ENCODE data around the gene C1orf35.

C1orf35 gene

DNA sequence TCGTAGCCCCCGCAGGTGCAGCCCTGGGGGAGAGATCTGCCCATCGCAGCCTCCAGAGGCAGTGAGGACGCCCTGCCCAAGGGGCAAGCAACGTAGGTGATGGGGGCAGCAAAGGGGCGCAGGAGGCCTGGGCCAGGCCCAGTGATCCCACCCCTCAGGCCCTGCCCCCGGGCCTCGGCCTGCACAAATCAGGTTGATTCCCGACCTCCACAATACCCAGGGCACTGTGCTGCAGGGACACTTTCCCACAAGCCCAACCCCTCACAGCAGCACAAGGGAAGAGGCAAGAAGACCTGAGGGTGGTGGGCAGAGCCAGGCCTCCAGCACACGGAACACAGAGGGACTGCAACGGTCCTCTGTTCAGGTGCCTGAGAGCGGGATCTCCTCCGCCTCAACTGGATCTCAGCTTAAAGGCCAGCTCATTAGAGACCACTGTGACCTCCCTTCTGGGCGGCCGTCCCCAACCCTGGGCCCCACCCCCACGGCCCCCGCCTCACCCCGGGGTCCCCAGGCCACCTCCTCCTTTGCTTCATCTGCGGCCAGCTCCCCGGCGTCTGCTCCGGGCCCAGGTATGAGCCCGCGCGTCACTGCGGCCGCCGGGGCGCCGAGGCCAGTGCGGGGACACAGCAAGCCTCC, 21.4 kb downstream of the C1orf35 start:
- Mint-ChIP-seq H3K36me3 (ENCODE audit: insufficient read depth) (peaks cover 34% of the 10 kb centered on the region), H3K9me3 (no peaks in the 10 kb centered on the region), H3K4me3 (peak overlapping the region; percentile 91 to 94), H3K27me3 (no peaks in the 10 kb centered on the region), H3K27ac (peak overlapping the region; percentile 96 to 98), H3K4me1 (ENCODE audit: low read depth in 2 of 2) (peaks cover 43 to 53% of the 10 kb centered on the region in 2 donors)
- DNase-seq (no peak), ATAC-seq (replicated peaks) (peak; percentile 9)

DNA sequence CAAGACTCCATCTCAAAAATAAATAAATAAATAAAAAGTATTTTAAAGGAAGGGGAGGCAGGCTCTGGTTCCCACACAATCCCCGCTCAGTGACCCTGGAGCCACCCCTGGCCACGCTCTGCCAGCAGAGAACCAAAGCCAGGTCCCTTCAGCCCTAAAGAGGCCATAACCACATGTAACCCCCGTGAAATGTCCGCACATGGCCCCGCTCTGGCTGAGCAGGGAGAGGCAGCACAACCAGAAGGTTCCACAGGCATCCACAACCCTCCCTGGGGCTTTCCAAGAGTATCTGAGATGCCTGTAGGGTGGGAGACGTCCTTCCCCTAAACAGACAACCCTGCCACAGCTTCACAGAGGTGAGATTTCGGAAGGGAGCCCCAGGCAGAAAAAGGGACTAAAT, 22.0 kb downstream of the C1orf35 start:
- no peaks in the 10 kb centered on the region for H3K27me3 Mint-ChIP-seq
- peaks cover 39 to 47% of the 10 kb centered on the region in 2 donors for H3K4me1 Mint-ChIP-seq (ENCODE audit: low read depth in 2 of 2)
- peak overlapping the region; percentile 96 to 98 for H3K27ac Mint-ChIP-seq
- peak overlapping the region; percentile 91 to 94 for H3K4me3 Mint-ChIP-seq
- H3K36me3 Mint-ChIP-seq (ENCODE audit: insufficient read depth) = peaks cover 29% of the 10 kb centered on the region
- DNase-seq (no peak), ATAC-seq (replicated peaks) (no peak)
- H3K9me3 Mint-ChIP-seq = no peaks in the 10 kb centered on the region

DNA sequence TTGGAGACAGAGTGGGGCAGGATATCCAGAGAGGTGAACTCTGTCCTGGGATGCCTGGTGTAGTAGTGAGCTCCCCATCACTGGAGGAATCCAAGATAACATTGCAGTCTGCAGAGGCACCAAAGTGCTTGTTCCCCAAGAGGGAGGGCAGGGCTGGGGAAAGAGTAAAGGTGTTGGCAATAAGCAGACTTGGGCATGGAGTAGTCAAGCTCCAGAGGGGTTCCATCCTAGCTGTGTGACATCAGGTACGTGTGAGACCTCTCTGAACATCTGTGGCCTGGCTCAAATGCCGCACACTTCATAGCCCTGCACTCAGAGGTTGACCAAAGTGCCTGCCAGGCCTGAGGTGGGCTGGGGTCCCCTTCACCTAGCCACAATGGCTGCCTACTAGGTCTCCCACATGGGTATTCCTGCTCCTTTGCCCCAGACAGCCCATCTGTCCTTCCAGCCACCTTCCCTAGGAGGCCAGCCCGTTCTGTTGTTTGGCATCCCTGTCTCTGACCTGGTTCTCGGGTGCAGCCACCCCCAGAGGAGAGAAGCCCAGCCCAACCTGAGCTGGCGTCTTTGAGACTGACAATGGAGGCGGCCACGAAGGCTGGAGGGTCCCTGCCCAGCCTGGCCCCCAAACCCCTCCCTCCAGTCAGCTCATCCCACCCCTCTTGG, 23.4 kb downstream of the C1orf35 start:
- Mint-ChIP-seq H3K9me3 (no peaks in the 10 kb centered on the region), H3K4me3 (no peak overlapping the region), H3K27me3 (no peaks in the 10 kb centered on the region), H3K27ac (no peak overlapping the region), H3K4me1 (ENCODE audit: low read depth in 2 of 2) (peaks cover 25 to 35% of the 10 kb centered on the region in 2 donors), H3K36me3 (ENCODE audit: insufficient read depth) (peaks cover 22% of the 10 kb centered on the region)
- no peak for ATAC-seq (replicated peaks)
- DNase-seq = no peak

DNA sequence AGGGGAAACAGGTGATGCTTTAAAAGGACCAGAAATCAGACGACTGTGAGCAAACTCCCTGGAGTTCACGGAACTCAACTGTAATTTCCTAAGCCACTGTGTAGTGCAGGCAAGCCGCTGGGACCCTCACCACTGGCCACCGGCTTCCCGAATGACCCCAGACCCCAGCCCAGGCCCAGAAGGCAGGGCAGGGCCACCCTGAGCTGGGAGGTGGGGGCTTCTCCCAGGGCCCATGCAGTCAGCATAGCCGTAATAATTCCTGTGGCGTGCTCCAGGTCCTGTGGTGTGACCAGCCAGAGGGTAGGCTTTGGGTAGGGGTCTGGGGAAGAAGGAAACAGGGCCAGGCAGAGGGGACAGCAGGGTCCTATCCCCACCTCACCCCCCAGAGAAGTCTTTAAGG, 24.1 kb downstream of the C1orf35 start:
- Mint-ChIP-seq H3K4me1 (ENCODE audit: low read depth in 2 of 2) (peaks cover 21 to 31% of the 10 kb centered on the region in 2 donors), H3K4me3 (no peak overlapping the region), H3K9me3 (no peaks in the 10 kb centered on the region), H3K36me3 (ENCODE audit: insufficient read depth) (peaks cover 16% of the 10 kb centered on the region), H3K27ac (no peak overlapping the region), H3K27me3 (no peaks in the 10 kb centered on the region)
- DNase-seq (no peak), ATAC-seq (replicated peaks) (no peak)

DNA sequence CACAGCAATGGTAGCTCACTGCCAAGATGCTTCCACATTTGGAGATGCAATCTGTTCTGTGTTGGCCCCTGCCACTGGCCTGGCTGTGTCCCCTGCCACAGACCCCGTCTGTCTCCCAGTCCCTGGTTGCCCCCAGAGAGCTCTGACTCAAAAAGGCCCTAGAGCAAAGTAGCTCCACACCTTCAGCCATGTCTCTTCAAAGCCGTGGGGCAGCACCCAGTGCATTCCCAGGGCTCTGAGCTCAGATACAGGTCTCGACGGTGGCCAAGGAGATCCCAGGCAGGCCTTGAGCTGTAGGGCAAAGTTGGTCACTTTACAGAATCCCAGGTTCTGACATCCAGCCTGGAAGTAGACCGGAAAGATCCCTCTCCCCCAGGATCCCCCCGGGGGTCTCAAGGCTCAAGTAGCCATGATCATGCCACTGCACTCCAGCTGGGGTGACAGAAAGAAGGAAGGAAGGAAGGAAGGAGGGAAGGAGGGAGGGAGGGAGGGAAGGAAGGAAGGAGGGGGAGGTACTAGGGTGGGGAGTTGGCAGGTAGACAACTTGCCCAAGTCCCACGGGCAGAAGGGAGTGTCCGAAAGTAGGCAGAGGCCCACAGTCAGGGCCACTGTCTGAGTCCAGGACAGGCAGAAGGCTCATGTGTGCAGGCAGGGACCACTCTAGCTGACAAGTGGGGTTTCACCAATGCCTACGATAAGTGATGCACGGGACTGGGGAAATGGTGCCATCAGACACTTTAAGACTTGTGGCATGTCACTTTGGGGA, 25.4 kb downstream of the C1orf35 start:
- Mint-ChIP-seq H3K27me3 (no peaks in the 10 kb centered on the region), H3K4me1 (ENCODE audit: low read depth in 2 of 2) (peaks cover 25 to 30% of the 10 kb centered on the region in 2 donors), H3K4me3 (no peak overlapping the region), H3K36me3 (ENCODE audit: insufficient read depth) (peaks cover 9% of the 10 kb centered on the region), H3K9me3 (no peaks in the 10 kb centered on the region), H3K27ac (peak overlapping the region; percentile 77 to 83)
- DNase-seq (no peak), ATAC-seq (replicated peaks) (no peak)

DNA sequence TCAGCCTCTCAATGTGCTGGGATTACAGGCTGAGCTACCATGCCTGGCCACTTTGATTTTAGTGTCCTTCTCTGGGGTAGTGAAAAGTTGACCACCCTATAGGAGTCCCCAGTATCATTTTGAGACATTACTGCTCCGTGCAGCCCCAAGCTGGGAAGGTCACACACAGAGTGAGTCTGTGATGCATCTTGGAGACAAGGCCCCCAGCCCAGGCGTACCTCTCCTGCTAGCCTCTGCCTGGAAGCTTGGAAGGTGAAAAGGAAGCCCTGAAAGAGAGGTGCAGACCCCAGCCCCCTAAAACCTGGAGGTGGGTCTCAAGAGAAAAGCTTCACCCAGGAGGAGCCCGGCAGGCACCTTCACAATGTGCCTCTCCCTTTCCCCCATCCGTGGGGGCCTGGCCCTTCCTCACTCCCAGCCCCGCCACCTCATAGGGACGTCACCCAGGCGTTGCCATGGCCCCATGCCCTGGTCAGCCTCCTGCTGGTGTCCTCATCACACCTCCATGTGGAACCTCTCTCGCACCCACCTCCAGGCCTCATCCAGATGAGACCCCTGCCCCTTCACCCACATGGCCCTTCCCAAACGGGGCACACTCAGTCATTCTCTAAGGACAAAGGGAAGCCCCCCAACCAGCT, 26.2 kb downstream of the C1orf35 start:
- peaks cover 5% of the 10 kb centered on the region for H3K36me3 Mint-ChIP-seq (ENCODE audit: insufficient read depth)
- H3K27me3 Mint-ChIP-seq = no peaks in the 10 kb centered on the region
- H3K9me3 Mint-ChIP-seq = no peaks in the 10 kb centered on the region
- H3K4me3 Mint-ChIP-seq = no peak overlapping the region
- ATAC-seq (replicated peaks) (no peak), DNase-seq (no peak)
- H3K4me1 Mint-ChIP-seq (ENCODE audit: low read depth in 2 of 2) = peaks cover 29 to 30% of the 10 kb centered on the region in 2 donors
- peak overlapping the region; percentile 77 to 83 for H3K27ac Mint-ChIP-seq

DNA sequence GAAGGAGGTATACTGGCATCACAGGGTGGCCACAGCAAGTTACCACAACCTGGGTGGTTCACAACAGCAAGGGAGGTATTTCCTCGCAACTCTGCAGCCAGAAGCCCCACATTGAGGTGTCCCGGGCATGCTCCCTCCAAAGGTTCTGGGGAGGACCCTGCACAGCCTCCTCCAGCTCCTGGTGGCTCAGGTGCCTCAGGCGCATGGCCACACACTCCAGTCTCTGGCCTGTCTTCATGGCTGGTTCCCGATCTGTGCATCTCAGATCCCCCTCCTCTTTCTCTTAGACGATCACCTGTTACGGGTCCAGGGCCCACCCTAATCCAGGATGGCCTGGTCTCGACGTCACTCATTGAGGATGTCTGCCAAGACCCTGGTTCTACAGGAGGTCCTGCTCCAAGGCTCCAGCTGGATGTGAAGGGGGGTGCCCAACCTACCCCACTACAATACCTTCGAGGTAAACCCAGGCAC, 27.3 kb downstream of the C1orf35 start:
- H3K9me3 Mint-ChIP-seq = no peaks in the 10 kb centered on the region
- H3K4me1 Mint-ChIP-seq (ENCODE audit: low read depth in 2 of 2) = peaks cover 23 to 24% of the 10 kb centered on the region in 2 donors
- no peaks in the 10 kb centered on the region for H3K27me3 Mint-ChIP-seq
- no peak for ATAC-seq (replicated peaks)
- H3K36me3 Mint-ChIP-seq (ENCODE audit: insufficient read depth) = peaks cover 5% of the 10 kb centered on the region
- no peak for DNase-seq
- no peak overlapping the region for H3K27ac Mint-ChIP-seq
- H3K4me3 Mint-ChIP-seq = no peak overlapping the region

DNA sequence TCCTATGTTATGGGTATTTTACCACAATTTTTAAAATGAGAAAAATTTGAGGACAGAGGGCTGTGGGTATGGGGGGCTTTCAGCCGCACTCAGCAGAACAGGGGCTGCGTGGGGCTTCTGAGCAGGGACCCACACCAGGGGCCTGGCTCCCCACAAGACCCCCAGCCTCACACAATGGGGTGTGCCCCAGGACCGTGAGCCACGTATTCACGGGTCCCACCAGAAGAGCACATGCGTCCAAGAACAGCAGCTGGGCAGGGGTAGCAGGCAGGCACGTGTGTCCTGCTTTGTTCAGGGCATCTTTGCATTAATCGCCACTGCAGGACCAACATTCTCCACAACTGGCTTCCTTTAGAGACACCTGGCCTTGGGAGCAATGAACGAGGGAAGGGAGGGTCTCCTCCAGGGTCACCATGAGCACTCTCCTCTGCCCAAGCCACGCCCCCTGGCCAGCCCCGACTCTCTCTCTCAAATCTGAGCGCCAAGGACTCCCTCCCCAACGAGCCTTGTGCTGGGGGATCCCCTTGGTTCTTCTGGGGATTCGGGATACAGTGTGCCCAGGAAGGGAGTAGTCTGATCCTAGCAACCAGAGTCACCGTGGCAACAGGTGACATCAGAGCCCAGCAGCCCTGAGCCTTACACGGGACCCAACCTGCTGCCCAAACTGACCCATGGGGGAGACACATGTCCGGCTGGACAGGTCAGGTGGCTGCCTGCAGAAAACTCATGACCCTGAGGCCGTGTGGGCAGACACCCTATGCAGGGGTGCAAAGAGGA, 28.0 kb downstream of the C1orf35 start:
- Mint-ChIP-seq H3K27ac (no peak overlapping the region), H3K36me3 (ENCODE audit: insufficient read depth) (peaks cover 5% of the 10 kb centered on the region), H3K4me1 (ENCODE audit: low read depth in 2 of 2) (peaks cover 22 to 23% of the 10 kb centered on the region in 2 donors), H3K9me3 (no peaks in the 10 kb centered on the region), H3K4me3 (no peak overlapping the region), H3K27me3 (no peaks in the 10 kb centered on the region)
- ATAC-seq (replicated peaks) (no peak), DNase-seq (no peak)

DNA sequence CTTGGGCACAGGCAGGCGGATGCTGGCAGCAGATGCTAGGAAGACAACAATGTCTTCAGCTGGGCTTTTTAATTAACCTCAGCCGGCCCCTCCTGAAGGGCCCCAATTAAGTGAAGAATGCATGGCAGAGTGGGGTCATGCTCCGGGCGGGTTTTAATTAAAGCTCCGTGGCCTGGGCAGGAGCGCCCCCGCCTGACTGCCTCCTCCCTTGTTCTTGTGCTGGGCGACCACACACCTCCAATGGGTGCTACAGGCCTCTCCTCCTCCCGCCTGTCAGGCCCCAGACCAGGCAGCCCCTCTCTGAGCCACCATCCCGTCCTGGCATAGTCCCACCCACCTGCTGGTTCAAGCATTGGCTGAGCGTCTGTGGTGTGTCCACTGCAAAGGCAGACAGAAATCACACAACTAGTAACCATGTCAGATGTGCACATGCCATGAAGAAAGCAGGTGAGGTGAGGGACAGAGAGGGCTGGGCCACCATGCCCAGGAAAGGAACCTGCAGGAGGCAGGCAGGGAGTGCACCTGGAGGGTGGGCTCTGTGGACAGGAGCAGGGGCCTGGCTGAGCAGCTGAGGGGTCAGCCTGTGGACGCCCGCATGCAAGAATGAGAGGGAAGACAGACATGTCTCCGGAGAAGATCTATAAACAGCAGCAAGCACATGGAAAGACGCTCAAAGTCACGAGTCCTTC, 29.1 kb downstream of the C1orf35 start:
- ATAC-seq (replicated peaks) = no peak

DNA sequence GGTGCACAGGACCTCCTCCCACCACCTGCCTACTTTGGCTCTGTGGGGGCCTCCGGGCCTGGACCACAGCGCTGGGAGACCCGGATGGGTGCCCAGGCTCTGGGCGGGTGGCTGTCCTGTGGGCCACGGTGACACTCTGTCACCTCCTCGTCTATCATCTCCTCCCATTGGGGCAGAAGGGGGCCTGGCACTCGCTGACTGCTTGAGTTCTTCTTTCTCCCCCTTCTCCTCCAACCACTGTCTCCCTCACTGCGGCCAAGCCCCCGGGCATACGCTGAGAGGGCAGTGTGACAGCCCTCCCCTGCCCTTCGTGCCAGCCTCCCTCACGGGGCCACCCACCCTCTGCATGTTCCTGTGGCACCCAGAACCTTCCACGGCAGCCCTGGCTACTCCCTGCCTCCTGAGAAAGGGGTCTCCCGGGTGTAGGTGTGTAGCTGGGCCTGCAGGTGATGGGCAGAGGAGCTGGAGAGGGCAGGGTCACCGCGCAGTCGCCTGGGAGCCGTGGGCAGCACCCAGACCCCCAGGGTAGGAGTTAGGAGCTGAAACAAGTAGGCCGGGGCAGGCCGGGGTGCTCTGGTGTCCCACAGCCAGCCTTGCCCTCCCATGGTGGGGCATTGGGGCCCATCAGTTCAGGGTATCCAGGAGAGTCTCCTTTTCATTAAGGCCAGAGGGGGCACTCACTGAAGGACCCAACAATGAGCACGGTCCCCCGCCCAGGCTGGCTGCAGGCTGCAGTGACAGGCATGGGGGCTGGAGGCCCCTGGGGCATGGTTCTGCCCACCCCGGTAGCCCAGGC, 29.9 kb downstream of the C1orf35 start:
- H3K27ac Mint-ChIP-seq = peak overlapping the region in 1 of 2 donors; percentile 54
- no peaks in the 10 kb centered on the region for H3K9me3 Mint-ChIP-seq
- peaks cover 15 to 23% of the 10 kb centered on the region in 2 donors for H3K4me1 Mint-ChIP-seq (ENCODE audit: low read depth in 2 of 2)
- H3K4me3 Mint-ChIP-seq = no peak overlapping the region
- DNase-seq = no peak
- ATAC-seq (replicated peaks) = no peak
- no peaks in the 10 kb centered on the region for H3K27me3 Mint-ChIP-seq
- H3K36me3 Mint-ChIP-seq (ENCODE audit: insufficient read depth) = peaks cover 5% of the 10 kb centered on the region

More for the DNA sequence above, 29.1 kb downstream of the C1orf35 start:
- H3K4me3 Mint-ChIP-seq = no peak overlapping the region
- H3K9me3 Mint-ChIP-seq = no peaks in the 10 kb centered on the region
- peaks cover 18 to 23% of the 10 kb centered on the region in 2 donors for H3K4me1 Mint-ChIP-seq (ENCODE audit: low read depth in 2 of 2)
- H3K27me3 Mint-ChIP-seq = no peaks in the 10 kb centered on the region
- no peak for DNase-seq
- H3K36me3 Mint-ChIP-seq (ENCODE audit: insufficient read depth) = peaks cover 5% of the 10 kb centered on the region
- H3K27ac Mint-ChIP-seq = no peak overlapping the region

DNA sequence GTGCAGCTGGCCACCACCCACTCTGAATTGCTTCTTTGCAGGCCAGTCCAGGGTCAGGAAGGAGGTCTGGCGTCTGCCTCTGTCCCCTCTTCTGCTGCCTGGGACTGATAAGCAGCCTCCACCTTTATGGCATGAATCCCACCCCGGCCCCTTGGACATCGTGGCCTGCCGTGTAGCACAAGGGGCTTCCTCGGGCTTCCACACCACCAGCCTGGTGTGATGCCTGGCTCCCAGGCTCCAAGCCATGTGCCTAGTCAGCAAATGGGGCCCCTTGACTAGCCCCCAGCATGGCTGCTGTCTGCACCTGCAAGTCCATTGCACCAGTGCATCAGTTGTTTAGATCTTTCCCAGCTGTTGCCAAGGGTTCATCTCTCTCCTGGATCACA, 30.5 kb downstream of the C1orf35 start:
- H3K36me3 Mint-ChIP-seq (ENCODE audit: insufficient read depth) = peaks cover 5% of the 10 kb centered on the region
- peaks cover 13 to 22% of the 10 kb centered on the region in 2 donors for H3K4me1 Mint-ChIP-seq (ENCODE audit: low read depth in 2 of 2)
- DNase-seq (no peak), ATAC-seq (replicated peaks) (no peak)
- no peak overlapping the region for H3K27ac Mint-ChIP-seq
- peaks cover 0 to 1% of the 10 kb centered on the region in 2 donors for H3K27me3 Mint-ChIP-seq
- H3K4me3 Mint-ChIP-seq = no peak overlapping the region
- H3K9me3 Mint-ChIP-seq = no peaks in the 10 kb centered on the region
